Neural progenitor cell (in vitro differentiated cells): ENCODE measurements around the gene EMP2. TPM values are rescaled to one million over a fixed set of nuclear protein-coding genes. Genes with fewer than 3 reads are reported as not detected.
A peak's percentile ranks its signal among the peaks of the same experiment; 100 is the strongest.

Source experiments
- DNase-seq: peaks from one replicate; pipeline ENCODE4 v3.0.0-alpha.2; 2016; ENCODE audit warnings: low spot score
- H2AFZ ChIP-seq: fragments of 200-600 bp; sonication (generic); replicated peaks from 2 replicates; pipeline ENCODE4 v1.6.1; 2016; ENCODE audit warnings: antibody characterized with exemption
- H3F3A ChIP-seq: fragments of 200-600 bp; sonication (generic); 2 replicates; pipeline ENCODE4 v1.6.1; 2016; ENCODE audit warnings: antibody characterized with exemption, low read depth
- H3K27ac ChIP-seq: fragments of 200-600 bp; sonication (generic); 2 replicates; pipeline ENCODE4 v1.5.1; 2016; ENCODE audit warnings: mild to moderate bottlenecking
- H3K27me3 ChIP-seq: fragments of 200-600 bp; sonication (generic); 2 replicates; pipeline ENCODE4 v1.6.1; 2016; ENCODE audit warnings: mild to moderate bottlenecking, moderate library complexity
- H3K36me3 ChIP-seq: fragments of 200-600 bp; sonication (generic); 2 replicates; pipeline ENCODE4 v1.5.1; 2016
- H3K4me1 ChIP-seq: fragments of 200-600 bp; sonication (generic); 2 replicates; pipeline ENCODE4 v1.6.1; 2016; ENCODE audit warnings: mixed run types
- H3K4me2 ChIP-seq: fragments of 200-600 bp; sonication (generic); 2 replicates; pipeline ENCODE4 v1.6.1; 2016
- H3K4me3 ChIP-seq: fragments of 200-600 bp; sonication (generic); 2 replicates; pipeline ENCODE4 v1.5.1; 2016
- H3K79me2 ChIP-seq: fragments of 200-600 bp; sonication (generic); 2 replicates; pipeline ENCODE4 v1.6.1; 2016; ENCODE audit warnings: low read depth
- H3K9ac ChIP-seq: fragments of 200-600 bp; sonication (generic); 2 replicates; pipeline ENCODE4 v1.6.1; 2016
- H3K9me3 ChIP-seq: fragments of 200-600 bp; sonication (generic); 2 replicates; pipeline ENCODE4 v1.5.1; 2016; ENCODE audit warnings: low read depth
- H4K20me1 ChIP-seq: fragments of 200-600 bp; sonication (generic); 2 replicates; pipeline ENCODE4 v1.6.1; 2016; ENCODE audit warnings: low read depth
- H3K27ac Mint-ChIP-seq: 3 replicates; pipeline ENCODE4 v1.8.0; 2021; ENCODE audit warnings: mixed read lengths
- H3K27me3 Mint-ChIP-seq: 2 replicates; pipeline ENCODE4 v1.8.0; 2022; ENCODE audit warnings: low read depth, mild to moderate bottlenecking, inconsistent platforms, moderate library complexity, mixed read lengths; ENCODE audit not compliant: insufficient read depth
- H3K36me3 Mint-ChIP-seq: 3 replicates; pipeline ENCODE4 v1.8.0; 2021; ENCODE audit warnings: mixed read lengths
- H3K4me1 Mint-ChIP-seq: 3 replicates; pipeline ENCODE4 v1.8.0; 2021; ENCODE audit warnings: mixed read lengths
- H3K4me3 Mint-ChIP-seq: 3 replicates; pipeline ENCODE4 v1.8.0; 2021; ENCODE audit warnings: mild to moderate bottlenecking, moderate library complexity, mixed read lengths
- H3K9me3 Mint-ChIP-seq: 3 replicates; pipeline ENCODE4 v1.8.0; 2020; ENCODE audit warnings: mixed read lengths
- CTCF ChIP-seq: fragments of 200-600 bp; sonication (generic); IDR thresholded peaks from 2 replicates; pipeline ENCODE4 v1.5.1; 2017; ENCODE audit warnings: antibody characterized with exemption, mild to moderate bottlenecking
- EZH2 ChIP-seq: fragments of 200-600 bp; sonication (generic); IDR thresholded peaks from 2 replicates; pipeline ENCODE4 v1.6.1; 2017; ENCODE audit warnings: antibody characterized with exemption, mild to moderate bottlenecking, moderate library complexity
- EZH2phosphoT487 ChIP-seq: fragments of 200-600 bp; sonication (generic); IDR thresholded peaks from 2 replicates; pipeline ENCODE4 v1.6.1; 2017; ENCODE audit warnings: antibody characterized with exemption
- total RNA-seq: library from RNA; depleted of rRNA; stranded (reverse); fragments of >200 nt; gene quantifications from 2 replicates; pipeline ENCODE4 v1.2.3, GENCODE V29; 2015; ENCODE audit warnings: low replicate concordance

The EMP2 gene
- total RNA-seq, 1 donor from 2014 or later = 15.8 TPM

DNA sequence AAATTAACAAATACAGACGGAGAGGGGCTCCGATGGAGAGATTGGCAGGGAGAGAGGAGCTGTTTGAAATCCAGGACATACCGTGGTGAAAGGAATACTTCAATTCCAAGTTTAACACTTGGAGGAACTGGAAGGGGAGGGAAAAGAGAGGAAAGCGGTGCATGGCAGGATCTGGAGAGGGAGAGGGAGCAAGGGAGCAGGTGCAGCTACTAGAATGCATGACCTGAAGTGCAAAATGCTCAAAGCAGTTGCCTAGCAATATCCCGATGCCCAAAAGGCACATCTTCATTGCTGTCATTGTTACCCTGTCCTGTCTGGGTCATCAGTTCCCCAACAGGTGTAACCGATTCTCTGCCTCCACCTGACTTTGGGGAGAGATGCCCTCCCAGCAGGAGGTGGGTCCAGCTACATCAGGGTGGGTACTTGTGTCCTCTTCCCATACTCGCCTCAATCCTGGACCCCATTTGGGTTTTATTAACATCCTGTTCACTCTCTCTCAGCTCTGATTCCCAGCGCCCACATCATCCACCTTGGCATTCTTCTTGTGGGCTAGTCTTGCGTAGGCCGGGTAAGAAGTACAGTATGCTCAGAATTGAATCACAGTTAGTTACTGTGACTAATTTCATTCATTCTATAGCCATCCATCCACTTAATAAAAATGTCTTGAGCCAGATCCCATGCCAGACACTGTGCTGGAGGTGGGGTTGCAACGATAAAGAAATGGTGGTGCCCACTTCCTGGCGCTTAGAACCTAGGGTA, 37.4 kb upstream of the EMP2 start:
- Histone ChIP-seq H3K4me2 (peak overlapping the region; percentile 61), H3F3A (no peaks in the 10 kb centered on the region), H4K20me1 (no peaks in the 10 kb centered on the region), H3K9me3 (no peaks in the 10 kb centered on the region), H3K4me1 (peaks cover 22% of the 10 kb centered on the region), H3K79me2 (no peaks in the 10 kb centered on the region), H3K27ac (no peak overlapping the region), H3K27me3 (peaks cover 7% of the 10 kb centered on the region), H3K36me3 (no peaks in the 10 kb centered on the region), H3K9ac (no peak overlapping the region), H3K4me3 (no peak overlapping the region), H2AFZ (no peak overlapping the region)
- Mint-ChIP-seq H3K4me1 (peaks cover 23% of the 10 kb centered on the region), H3K9me3 (no peaks in the 10 kb centered on the region), H3K27me3 (peaks cover 2% of the 10 kb centered on the region), H3K36me3 (no peaks in the 10 kb centered on the region), H3K27ac (no peak overlapping the region), H3K4me3 (peak overlapping the region; percentile 39)
- DNase-seq = no peak
- no peak for TF ChIP-seq EZH2phosphoT487
- TF ChIP-seq CTCF = no peak
- TF ChIP-seq EZH2 = no peak

- Histone ChIP-seq H3F3A (no peaks in the 10 kb centered on the region), H3K4me3 (no peak overlapping the region), H2AFZ (peak overlapping the region; percentile 64), H3K4me2 (peak overlapping the region; percentile 61), H3K27me3 (peaks cover 7% of the 10 kb centered on the region), H3K9me3 (no peaks in the 10 kb centered on the region), H3K36me3 (no peaks in the 10 kb centered on the region), H3K4me1 (peaks cover 19% of the 10 kb centered on the region), H3K9ac (no peak overlapping the region), H4K20me1 (no peaks in the 10 kb centered on the region), H3K79me2 (no peaks in the 10 kb centered on the region), H3K27ac (no peak overlapping the region)
- TF ChIP-seq CTCF = no peak
- no peak for TF ChIP-seq EZH2phosphoT487
- no peak for TF ChIP-seq EZH2
- H3K9me3 Mint-ChIP-seq = no peaks in the 10 kb centered on the region
- H3K36me3 Mint-ChIP-seq = no peaks in the 10 kb centered on the region
- H3K27me3 Mint-ChIP-seq = peaks cover 2% of the 10 kb centered on the region
- no peak overlapping the region for H3K27ac Mint-ChIP-seq
- H3K4me1 Mint-ChIP-seq = peaks cover 23% of the 10 kb centered on the region
- H3K4me3 Mint-ChIP-seq = peak overlapping the region; percentile 39
- peak; percentile 36 for DNase-seq
These were observed 36.6 kb upstream of the EMP2 start for GRCh38 chr16:10616756-10617640.

- Histone ChIP-seq H3K4me1 (peaks cover 19% of the 10 kb centered on the region), H3K36me3 (no peaks in the 10 kb centered on the region), H4K20me1 (no peaks in the 10 kb centered on the region), H3K27me3 (peaks cover 7% of the 10 kb centered on the region), H3K4me2 (peak overlapping the region; percentile 61), H3K9ac (no peak overlapping the region), H3F3A (no peaks in the 10 kb centered on the region), H3K4me3 (no peak overlapping the region), H3K27ac (no peak overlapping the region), H2AFZ (peak overlapping the region; percentile 64), H3K9me3 (no peaks in the 10 kb centered on the region), H3K79me2 (no peaks in the 10 kb centered on the region)
- Mint-ChIP-seq H3K4me1 (peaks cover 23% of the 10 kb centered on the region), H3K9me3 (no peaks in the 10 kb centered on the region), H3K27ac (peak overlapping the region; percentile 85), H3K4me3 (peak overlapping the region; percentile 57), H3K27me3 (peaks cover 2% of the 10 kb centered on the region), H3K36me3 (no peaks in the 10 kb centered on the region)
- TF ChIP-seq CTCF (no peak), EZH2phosphoT487 (no peak), EZH2 (no peak)
- DNase-seq = peak; percentile 14
These were observed 36.0 kb upstream of the EMP2 start for GRCh38 chr16:10616419-10616755.
